ENCODE data around the gene LRP1. TPM values are rescaled to one million over a fixed set of nuclear protein-coding genes. Genes with fewer than 3 reads are reported as not detected.

LRP1 gene
- total and polyA plus RNA-seq, 2 of the 13 experiments (the other 11 are each of a cell fraction or from before 2014, with no cell fraction given): 14.7 to 30.8 TPM

DNA sequence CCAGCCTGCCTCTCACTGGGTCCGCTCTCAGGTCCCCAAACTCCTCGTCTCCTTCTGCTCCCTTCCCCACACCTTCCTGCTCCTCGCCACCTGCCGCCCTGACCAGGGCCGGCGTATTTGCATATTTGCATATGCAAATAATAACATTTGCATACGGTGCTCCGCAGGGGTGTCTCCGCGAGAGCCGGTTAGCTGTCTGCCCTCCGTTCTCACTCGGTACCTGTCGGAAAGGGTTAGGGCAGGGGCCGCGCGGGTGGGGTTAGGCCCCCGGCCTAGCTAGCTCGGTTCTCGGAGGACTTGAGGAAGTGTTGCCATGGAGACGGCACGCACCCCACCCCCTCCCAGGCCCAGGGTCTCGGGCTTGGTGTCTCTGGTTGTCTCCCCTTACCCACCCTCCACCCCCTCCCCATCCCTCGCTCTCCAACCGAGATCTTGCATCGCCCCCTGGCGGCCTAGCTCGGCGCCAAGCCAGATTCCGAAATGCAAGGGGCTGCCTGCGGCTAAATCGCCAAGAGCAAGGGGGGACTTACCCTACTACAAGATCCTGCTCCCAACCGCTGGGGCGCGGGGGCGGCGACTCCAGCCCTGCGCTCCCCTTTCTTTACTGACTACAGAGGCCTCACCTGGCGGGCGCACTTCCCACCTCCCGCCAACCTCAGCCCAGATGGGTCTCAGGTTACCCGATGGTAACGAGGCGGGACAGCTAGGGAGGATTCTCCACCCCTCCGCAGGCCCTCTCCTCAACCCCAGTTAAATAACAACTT lies 114.6 kb downstream of the LRP1 start:
- H2AFZ ChIP-seq (ENCODE audit: low read length): no peak overlapping the region
- 9% methylated on average over 41 of the region's 45 CpGs for WGBS (ENCODE audit: low lambda C conversion rate)
- peaks cover 19 to 55% of the 10 kb centered on the region in 2 experiments for H3K27me3 ChIP-seq (ENCODE audit: control insufficient read depth in 1 of 2, insufficient read depth in 2 of 2, low read length in 2 of 2)
- in situ Hi-C loops (cut with HindIII; ENCODE audit: extremely low pct_ligation_motif_present, low pct_unique_long_range_greater_than_20kb) (no loop called here), intact Hi-C loops (cut with micrococcal nuclease; ENCODE audit: unreplicated experiment) (loop anchor here (1.0 kb wide), 1 partner anchor 29 kb away; no protein-coding TSS in a partner anchor)
- H3K79me2 ChIP-seq (ENCODE audit: insufficient read depth, low read length): no peaks in the 10 kb centered on the region
- no peak overlapping the region for H3K27ac ChIP-seq (ENCODE audit: extremely low read length, insufficient read depth, low read length)
- peak overlapping the region; percentile 51 to 72 (median 58) for H3K4me3 ChIP-seq (replicated peaks in 1 of 3; ENCODE audit: insufficient read depth in 1 of 3, low read depth in 2 of 3, low read length in 3 of 3)
- H3K4me1 ChIP-seq (ENCODE audit: insufficient read depth, low read length): peaks cover 61% of the 10 kb centered on the region
- ATAC-seq: peak; percentile 9
- POLR2A ChIA-PET: interaction anchor here (0.8 to 8.9 kb wide), 8 partner anchors 13 to 212 kb away, joined by 3 to 116 read pairs (median 4); partner anchors contain the start of genes INHBE and SHMT2
- peak; percentile 38 for DNase-seq (ENCODE audit: low spot score)
- no peaks in the 10 kb centered on the region for H4K20me1 ChIP-seq (ENCODE audit: insufficient read depth, low read length)
- no peaks in the 10 kb centered on the region for H3K36me3 ChIP-seq (replicated peaks in 1 of 2; ENCODE audit: control insufficient read depth in 1 of 2, insufficient read depth in 2 of 2, low read length in 2 of 2)
- H3K4me2 ChIP-seq (ENCODE audit: low read depth, low read length): peak overlapping the region; percentile 98
- H3K9ac ChIP-seq (ENCODE audit: insufficient read depth, low read depth, low read length): peak overlapping the region; percentile 21; the same call in 1 of the 2 replicates
- CTCF ChIA-PET (ENCODE audit: low intra/inter-chr PET ratio, low total read pairs): interaction anchor here (0.6 to 11.7 kb wide), 3 partner anchors 18 to 378 kb away, joined by 3 to 308 read pairs (median 6); partner anchors contain the start of gene NXPH4
- H3K9me3 ChIP-seq (ENCODE audit: low read length): no peaks in the 10 kb centered on the region
- FAIRE-seq: no peak
- BruUV-seq (replicated peaks): no TSS peak
- TF ChIP-seq YEATS4 (CRISPR knock-in tag; IDR thresholded peaks at IDR 0.05; ENCODE audit: borderline replicate concordance) (peak; percentile 13; the same call in 1 of the 2 replicates), KLF11 (CRISPR knock-in tag; IDR thresholded peaks at IDR 0.05) (no peak), ZNF24 (IDR thresholded peaks at IDR 0.05) (no peak), ELF3 (CRISPR knock-in tag; IDR thresholded peaks at IDR 0.05) (no peak), ZNF883 (CRISPR knock-in tag; IDR thresholded peaks at IDR 0.05; ENCODE audit: not compliant biosample characterization) (no peak), TAF15 (IDR thresholded peaks at IDR 0.05; ENCODE audit: low read depth, low read length, poor library complexity, severe bottlenecking) (no peak), ZBTB7A (CRISPR knock-in tag; IDR thresholded peaks at IDR 0.05) (no peak), RAD21 (CRISPR knock-in tag; IDR thresholded peaks at IDR 0.05) (0 out of 2 replicates have a peak, but pooled peaks have one; percentile 8), ZFP62 (CRISPR knock-in tag; IDR thresholded peaks at IDR 0.05) (no peak), ATF1 (CRISPR knock-in tag; IDR thresholded peaks at IDR 0.05) (no peak), DMAP1 (CRISPR knock-in tag; IDR thresholded peaks at IDR 0.05) (no peak), BCL6 (CRISPR knock-in tag; IDR thresholded peaks at IDR 0.05) (no peak), HNF4G (IDR thresholded peaks at IDR 0.05; ENCODE audit: borderline replicate concordance, low read depth, low read length) (no peak), HNF4G (CRISPR knock-in tag; IDR thresholded peaks at IDR 0.05; ENCODE audit: borderline replicate concordance, low read depth) (no peak), SRSF1 (optimal IDR thresholded peaks at IDR 0.05; ENCODE audit: low read depth, low read length) (peak; percentile 10), ONECUT2 (CRISPR knock-in tag; IDR thresholded peaks at IDR 0.05) (no peak)
- TF ChIP-seq, protein P1, sequence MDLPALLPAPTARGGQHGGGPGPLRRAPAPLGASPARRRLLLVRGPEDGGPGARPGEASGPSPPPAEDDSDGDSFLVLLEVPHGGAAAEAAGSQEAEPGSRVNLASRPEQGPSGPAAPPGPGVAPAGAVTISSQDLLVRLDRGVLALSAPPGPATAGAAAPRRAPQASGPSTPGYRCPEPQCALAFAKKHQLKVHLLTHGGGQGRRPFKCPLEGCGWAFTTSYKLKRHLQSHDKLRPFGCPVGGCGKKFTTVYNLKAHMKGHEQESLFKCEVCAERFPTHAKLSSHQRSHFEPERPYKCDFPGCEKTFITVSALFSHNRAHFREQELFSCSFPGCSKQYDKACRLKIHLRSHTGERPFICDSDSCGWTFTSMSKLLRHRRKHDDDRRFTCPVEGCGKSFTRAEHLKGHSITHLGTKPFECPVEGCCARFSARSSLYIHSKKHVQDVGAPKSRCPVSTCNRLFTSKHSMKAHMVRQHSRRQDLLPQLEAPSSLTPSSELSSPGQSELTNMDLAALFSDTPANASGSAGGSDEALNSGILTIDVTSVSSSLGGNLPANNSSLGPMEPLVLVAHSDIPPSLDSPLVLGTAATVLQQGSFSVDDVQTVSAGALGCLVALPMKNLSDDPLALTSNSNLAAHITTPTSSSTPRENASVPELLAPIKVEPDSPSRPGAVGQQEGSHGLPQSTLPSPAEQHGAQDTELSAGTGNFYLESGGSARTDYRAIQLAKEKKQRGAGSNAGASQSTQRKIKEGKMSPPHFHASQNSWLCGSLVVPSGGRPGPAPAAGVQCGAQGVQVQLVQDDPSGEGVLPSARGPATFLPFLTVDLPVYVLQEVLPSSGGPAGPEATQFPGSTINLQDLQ (CRISPR knock-in tag; IDR thresholded peaks at IDR 0.05): no peak
- TF ChIP-seq, protein P2, sequence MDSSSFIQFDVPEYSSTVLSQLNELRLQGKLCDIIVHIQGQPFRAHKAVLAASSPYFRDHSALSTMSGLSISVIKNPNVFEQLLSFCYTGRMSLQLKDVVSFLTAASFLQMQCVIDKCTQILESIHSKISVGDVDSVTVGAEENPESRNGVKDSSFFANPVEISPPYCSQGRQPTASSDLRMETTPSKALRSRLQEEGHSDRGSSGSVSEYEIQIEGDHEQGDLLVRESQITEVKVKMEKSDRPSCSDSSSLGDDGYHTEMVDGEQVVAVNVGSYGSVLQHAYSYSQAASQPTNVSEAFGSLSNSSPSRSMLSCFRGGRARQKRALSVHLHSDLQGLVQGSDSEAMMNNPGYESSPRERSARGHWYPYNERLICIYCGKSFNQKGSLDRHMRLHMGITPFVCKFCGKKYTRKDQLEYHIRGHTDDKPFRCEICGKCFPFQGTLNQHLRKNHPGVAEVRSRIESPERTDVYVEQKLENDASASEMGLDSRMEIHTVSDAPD (CRISPR knock-in tag; IDR thresholded peaks at IDR 0.05): no peak
- TF ChIP-seq, protein P3, sequence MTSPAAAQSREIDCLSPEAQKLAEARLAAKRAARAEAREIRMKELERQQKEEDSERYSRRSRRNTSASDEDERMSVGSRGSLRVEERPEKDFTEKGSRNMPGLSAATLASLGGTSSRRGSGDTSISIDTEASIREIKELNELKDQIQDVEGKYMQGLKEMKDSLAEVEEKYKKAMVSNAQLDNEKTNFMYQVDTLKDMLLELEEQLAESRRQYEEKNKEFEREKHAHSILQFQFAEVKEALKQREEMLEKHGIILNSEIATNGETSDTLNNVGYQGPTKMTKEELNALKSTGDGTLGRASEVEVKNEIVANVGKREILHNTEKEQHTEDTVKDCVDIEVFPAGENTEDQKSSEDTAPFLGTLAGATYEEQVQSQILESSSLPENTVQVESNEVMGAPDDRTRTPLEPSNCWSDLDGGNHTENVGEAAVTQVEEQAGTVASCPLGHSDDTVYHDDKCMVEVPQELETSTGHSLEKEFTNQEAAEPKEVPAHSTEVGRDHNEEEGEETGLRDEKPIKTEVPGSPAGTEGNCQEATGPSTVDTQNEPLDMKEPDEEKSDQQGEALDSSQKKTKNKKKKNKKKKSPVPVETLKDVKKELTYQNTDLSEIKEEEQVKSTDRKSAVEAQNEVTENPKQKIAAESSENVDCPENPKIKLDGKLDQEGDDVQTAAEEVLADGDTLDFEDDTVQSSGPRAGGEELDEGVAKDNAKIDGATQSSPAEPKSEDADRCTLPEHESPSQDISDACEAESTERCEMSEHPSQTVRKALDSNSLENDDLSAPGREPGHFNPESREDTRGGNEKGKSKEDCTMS (CRISPR knock-in tag; conservative IDR thresholded peaks at IDR 0.05): no peak

Data from HepG2 (cell line).